Common myeloid progenitor, CD34-positive (primary cell): ENCODE data around the gene ZFP91.

Source experiments
- CTCF ChIA-PET: fragments of 350-600 bp; sonication (Branson Sonifier 250); formaldehyde crosslinking; loops from one replicate; lab custom pipeline; 2021; ENCODE audit warnings: antibody characterized with exemption; lab: Charles Lee
- POLR2A ChIA-PET: fragments of 350-600 bp; sonication (Branson Sonifier 250); formaldehyde crosslinking; loops from one replicate; lab custom pipeline; 2021; ENCODE audit warnings: antibody characterized with exemption; lab: Charles Lee
- DNase-seq, 3 donors: peaks; one replicate each; pipeline versions ENCODE4 v3.0.0 to v3.0.0-alpha.2; 2013
- H3K27ac ChIP-seq, 2 experiments: 1 replicate in 1 of 2; 2 replicates in 1 of 2; pipeline ENCODE4 v1.7.0; 2013; ENCODE audit warnings: inconsistent platforms in 2 of 2, low read length in 2 of 2, mild to moderate bottlenecking in 2 of 2, low read depth in 1 of 2, moderate library complexity in 1 of 2; ENCODE audit not compliant: severe bottlenecking in 2 of 2, insufficient read depth in 1 of 2, poor library complexity in 1 of 2
- H3K27me3 ChIP-seq, 5 experiments: replicated peaks in 2 of 5; 1 replicate in 3 of 5; 2 replicates in 2 of 5; pipeline versions ENCODE4 v1.6.1 to v1.7.0; 2013; ENCODE audit warnings: low read length in 4 of 5, mild to moderate bottlenecking in 2 of 5, moderate library complexity in 2 of 5, inconsistent platforms in 1 of 5; ENCODE audit not compliant: insufficient read depth in 5 of 5, control insufficient read depth in 4 of 5
- H3K36me3 ChIP-seq, 4 experiments: 1 replicate in 2 of 4; 2 replicates in 2 of 4; pipeline versions ENCODE4 v1.6.1 to v1.7.0; 2013; ENCODE audit warnings: low read length in 3 of 4, control low read depth in 1 of 4, mild to moderate bottlenecking in 1 of 4; ENCODE audit not compliant: control insufficient read depth in 4 of 4, insufficient read depth in 4 of 4
- H3K4me1 ChIP-seq, 4 experiments: 1 replicate in 3 of 4; 2 replicates in 1 of 4; pipeline versions ENCODE4 v1.6.1 to v1.7.1; 2013; ENCODE audit warnings: low read length in 3 of 4, mild to moderate bottlenecking in 3 of 4, control low read depth in 1 of 4, inconsistent platforms in 1 of 4, moderate library complexity in 1 of 4; ENCODE audit not compliant: control insufficient read depth in 4 of 4, insufficient read depth in 4 of 4; ENCODE audit errors: control extremely low read depth in 1 of 4
- H3K4me3 ChIP-seq, 7 experiments: 1 replicate in 4 of 7; 2 replicates in 3 of 7; pipeline versions ENCODE4 v1.5.1 to v1.7.0; 2013; ENCODE audit warnings: mild to moderate bottlenecking in 7 of 7, low read length in 6 of 7, moderate library complexity in 6 of 7, inconsistent platforms in 2 of 7, low read depth in 2 of 7, control low read depth in 1 of 7; ENCODE audit not compliant: insufficient read depth in 4 of 7, control insufficient read depth in 1 of 7; ENCODE audit errors: extremely low read depth in 1 of 7
- H3K9me3 ChIP-seq, 5 experiments: 1 replicate in 4 of 5; 2 replicates in 1 of 5; pipeline versions ENCODE4 v1.6.1 to v1.7.1; 2013; ENCODE audit warnings: low read length in 4 of 5, mild to moderate bottlenecking in 2 of 5, inconsistent platforms in 1 of 5, low read depth in 1 of 5, moderate library complexity in 1 of 5; ENCODE audit not compliant: control insufficient read depth in 4 of 5, insufficient read depth in 2 of 5; ENCODE audit errors: control extremely low read depth in 1 of 5
- WGBS: methylation state at CpG from one replicate; pipeline ENCODE4 v1.1.5; 2013; ENCODE audit not compliant: insufficient coverage; 5-methylcytosine and 5-hydroxymethylcytosine counted together

ZFP91 gene

DNA sequence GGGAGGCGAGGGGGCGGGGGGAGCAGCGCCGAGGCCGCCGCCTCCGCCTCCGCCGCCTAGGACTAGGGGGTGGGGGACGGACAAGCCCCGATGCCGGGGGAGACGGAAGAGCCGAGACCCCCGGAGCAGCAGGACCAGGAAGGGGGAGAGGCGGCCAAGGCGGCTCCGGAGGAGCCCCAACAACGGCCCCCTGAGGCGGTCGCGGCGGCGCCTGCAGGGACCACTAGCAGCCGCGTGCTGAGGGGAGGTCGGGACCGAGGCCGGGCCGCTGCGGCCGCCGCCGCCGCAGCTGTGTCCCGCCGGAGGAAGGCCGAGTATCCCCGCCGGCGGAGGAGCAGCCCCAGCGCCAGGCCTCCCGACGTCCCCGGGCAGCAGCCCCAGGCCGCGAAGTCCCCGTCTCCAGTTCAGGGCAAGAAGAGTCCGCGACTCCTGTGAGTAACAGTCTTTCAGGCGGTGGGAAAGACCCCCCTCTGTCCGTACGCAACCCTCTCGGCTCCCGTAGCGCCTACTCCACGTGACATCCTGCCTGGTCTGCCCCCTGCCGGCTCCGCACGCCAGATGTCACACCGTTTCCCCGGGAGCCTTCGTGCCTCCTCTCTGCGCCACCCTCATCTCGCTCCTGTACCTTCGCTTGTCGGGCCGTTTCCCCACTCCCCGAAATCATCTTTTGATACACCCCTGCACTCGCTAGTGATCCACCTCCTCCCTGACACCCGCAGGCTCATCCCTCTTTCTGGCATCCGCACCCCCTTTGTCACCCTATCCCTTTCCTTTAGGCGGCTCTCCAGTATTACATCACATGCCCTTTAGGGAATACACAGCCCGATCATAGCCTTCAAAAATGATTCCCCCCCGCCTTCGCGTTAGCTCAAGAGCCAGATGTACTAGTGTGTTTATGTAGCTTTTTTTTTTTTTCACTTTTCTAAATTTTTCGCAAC, 598 bp downstream of the ZFP91 start:
- H3K9me3 ChIP-seq, result peaks cover 0 to 1% (median 0%) of the 10 kb centered on the region in 5 experiments
- H3K27ac ChIP-seq, result peak overlapping the region; percentile 98 to 100
- peak overlapping the region; percentile 77 to 92 (median 89) for H3K4me3 ChIP-seq
- DNase-seq, result peak; percentile 95 to 97 (median 97)
- H3K27me3 ChIP-seq, result no peaks in the 10 kb centered on the region
- H3K4me1 ChIP-seq, result peaks cover 39 to 62% (median 52%) of the 10 kb centered on the region in 4 experiments
- ChIA-PET POLR2A (interaction anchor here (1.0 to 2.0 kb wide), 2 partner anchors 12 to 50 kb away, joined by 4 to 7 read pairs; no protein-coding TSS in a partner anchor), CTCF (interaction anchor here (1.1 to 1.4 kb wide), 4 partner anchors 10 to 210 kb away, joined by 3 to 6 read pairs (median 4); no protein-coding TSS in a partner anchor)
- peaks cover 0 to 9% (median 2%) of the 10 kb centered on the region in 4 experiments for H3K36me3 ChIP-seq
- WGBS, result 0% methylated on average over 67 of the region's 78 CpGs

GRCh38 chr11:58580311-58580710, 1.4 kb downstream of the ZFP91 start:
- Histone ChIP-seq H3K4me3 (peak overlapping the region in 6 of 7 experiments; percentile 77 to 92 (median 90)), H3K9me3 (peaks cover 0 to 1% (median 0%) of the 10 kb centered on the region in 5 experiments), H3K36me3 (peaks cover 0 to 13% (median 3%) of the 10 kb centered on the region in 4 experiments), H3K4me1 (peaks cover 30 to 54% (median 43%) of the 10 kb centered on the region in 4 experiments), H3K27me3 (no peaks in the 10 kb centered on the region), H3K27ac (peak overlapping the region; percentile 98 to 100)
- POLR2A ChIA-PET, result no interaction called here
- WGBS, result no CpG with 5 or more reads among the region's 2 CpGs
- CTCF ChIA-PET, result interaction anchor here (1.1 to 1.4 kb wide), 4 partner anchors 9 to 209 kb away, joined by 3 to 6 read pairs (median 4); no protein-coding TSS in a partner anchor
- DNase-seq, result no peak

DNA sequence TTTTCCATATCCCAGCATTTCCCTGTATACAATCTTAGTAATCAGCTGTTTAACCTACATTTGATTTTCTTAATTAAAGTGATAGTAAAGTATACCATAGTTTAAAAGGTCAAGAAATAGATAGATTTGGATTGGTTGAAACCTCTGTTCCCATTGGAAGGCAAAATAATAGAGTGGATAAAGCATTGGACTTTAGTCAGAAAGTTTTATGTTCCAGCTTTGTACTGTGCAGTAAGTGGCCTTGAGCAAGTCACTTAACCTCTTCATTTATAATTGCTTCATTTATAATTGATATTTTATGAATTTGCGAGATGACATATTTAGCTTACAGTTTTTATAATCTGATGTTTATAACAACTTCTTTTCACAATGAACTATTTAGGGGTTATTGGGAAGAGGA, 3.6 kb downstream of the ZFP91 start:
- H3K27me3 ChIP-seq, result no peaks in the 10 kb centered on the region
- DNase-seq, result no peak
- peaks cover 16 to 44% (median 29%) of the 10 kb centered on the region in 4 experiments for H3K4me1 ChIP-seq
- no peak overlapping the region for H3K27ac ChIP-seq
- ChIA-PET CTCF (interaction anchor here (1.1 to 1.2 kb wide), 2 partner anchors 23 to 58 kb away, joined by 4 to 9 read pairs; no protein-coding TSS in a partner anchor), POLR2A (no interaction called here)
- no CpG with 5 or more reads among the region's 1 CpG for WGBS
- H3K4me3 ChIP-seq, result no peak overlapping the region
- H3K9me3 ChIP-seq, result peaks cover 0 to 1% (median 0%) of the 10 kb centered on the region in 5 experiments
- H3K36me3 ChIP-seq, result peaks cover 2 to 32% (median 4%) of the 10 kb centered on the region in 4 experiments

DNA sequence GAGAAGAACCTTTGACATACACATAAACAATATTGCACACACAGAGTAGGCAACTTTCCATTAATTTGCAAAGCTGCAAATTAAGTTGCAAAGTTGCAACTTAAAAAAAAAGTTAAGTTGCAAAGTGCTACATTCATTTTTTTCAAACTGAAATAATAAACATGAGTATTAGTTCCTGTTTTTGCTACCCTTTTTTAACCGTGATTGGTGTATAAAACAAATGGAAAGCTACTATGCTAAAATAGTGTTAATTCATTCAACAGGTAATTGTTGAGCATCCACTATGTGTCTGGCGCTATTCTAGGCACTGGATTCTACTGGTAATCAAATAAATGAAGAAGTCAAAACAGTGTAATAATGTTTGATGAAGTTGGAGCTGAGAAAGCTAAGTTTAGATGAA, 8.1 kb downstream of the ZFP91 start:
- DNase-seq, result peak in 2 of 3 donors; percentile 26 to 39
- Histone ChIP-seq H3K9me3 (peaks cover 0 to 1% (median 0%) of the 10 kb centered on the region in 5 experiments), H3K4me1 (peaks cover 3 to 22% (median 13%) of the 10 kb centered on the region in 4 experiments), H3K27me3 (no peaks in the 10 kb centered on the region), H3K27ac (no peak overlapping the region), H3K4me3 (no peak overlapping the region), H3K36me3 (peaks cover 0 to 47% (median 5%) of the 10 kb centered on the region in 4 experiments)
- POLR2A ChIA-PET, result no interaction called here
- WGBS, result 100% methylated on average over 1 of the region's 2 CpGs
- CTCF ChIA-PET, result interaction anchor here (1.0 to 1.5 kb wide), 2 partner anchors 10 to 43 kb away, joined by 3 to 5 read pairs; no protein-coding TSS in a partner anchor

- Histone ChIP-seq H3K27ac (no peak overlapping the region), H3K4me3 (no peak overlapping the region), H3K36me3 (peaks cover 7 to 39% (median 12%) of the 10 kb centered on the region in 4 experiments), H3K27me3 (no peaks in the 10 kb centered on the region), H3K9me3 (no peaks in the 10 kb centered on the region), H3K4me1 (peaks cover 0 to 16% (median 4%) of the 10 kb centered on the region in 4 experiments)
- POLR2A ChIA-PET, result no interaction called here
- DNase-seq, result no peak
- CTCF ChIA-PET, result interaction anchor here (0.6 to 1.5 kb wide), 2 partner anchors 24 to 947 kb away, joined by 3 read pairs; no protein-coding TSS in a partner anchor
- 100% methylated on average over 3 of the region's 3 CpGs for WGBS
These were observed 12.8 kb downstream of the ZFP91 start for GRCh38 chr11:58591659-58592058.

- H3K27me3 ChIP-seq, result no peaks in the 10 kb centered on the region
- no peak overlapping the region for H3K4me3 ChIP-seq
- WGBS, result no CpG with 5 or more reads among the region's 5 CpGs
- POLR2A ChIA-PET, result no interaction called here
- peaks cover 7 to 29% (median 12%) of the 10 kb centered on the region in 4 experiments for H3K36me3 ChIP-seq
- CTCF ChIA-PET, result interaction anchor here (1.5 kb wide), 1 partner anchor 25 kb away, joined by 3 read pairs; no protein-coding TSS in a partner anchor
- H3K27ac ChIP-seq, result no peak overlapping the region
- H3K4me1 ChIP-seq, result peaks cover 0 to 5% (median 2%) of the 10 kb centered on the region in 4 experiments
- DNase-seq, result peak in 1 of 3 donors; percentile 12
- no peaks in the 10 kb centered on the region for H3K9me3 ChIP-seq
These were observed 14.1 kb downstream of the ZFP91 start for GRCh38 chr11:58592760-58593472.
